GM08714 (cell line): ENCODE data around the gene BPIFB2.

ENCODE experiments used
- H3K4me3 ChIP-seq: fragments of 200-500 bp; sonication (Bioruptor generic); 2 replicates; pipeline ENCODE4 v1.5.1; 2014; ENCODE audit warnings: mild to moderate bottlenecking, low read length, inconsistent platforms
- ZNF274 ChIP-seq: IDR thresholded peaks from 2 replicates; pipeline ENCODE4 v1.6.1; 2012; ENCODE audit warnings: mild to moderate bottlenecking, low read depth, low read length

BPIFB2 gene

DNA sequence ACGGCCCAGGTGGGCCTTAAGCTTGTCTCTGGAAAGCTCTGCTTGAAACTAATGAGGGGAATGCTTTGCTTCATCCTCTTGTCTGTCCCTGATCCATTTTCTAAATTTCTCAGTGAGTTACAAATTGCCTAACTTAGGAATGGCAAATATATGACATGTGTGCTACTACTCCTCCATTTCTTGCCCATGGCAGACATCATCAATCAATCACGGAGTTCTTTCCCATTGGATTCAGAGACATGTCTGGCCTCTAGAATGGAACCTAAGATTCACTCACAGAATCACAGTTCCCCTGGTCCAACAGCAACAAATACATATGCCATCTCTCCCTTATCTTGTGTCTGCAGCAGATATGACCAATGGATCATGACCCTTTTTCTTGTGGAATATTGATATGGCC is 65.3 kb downstream of the BPIFB2 start:
- no peak for TF ChIP-seq ZNF274
- no peak overlapping the region for H3K4me3 ChIP-seq
